Ishikawa (cell line): ENCODE results near the gene CFAP97.

Source experiments
- CEBPB ChIP-seq: IDR thresholded peaks from 2 replicates; pipeline ENCODE4 v1.6.1; 2012
- CREB1 ChIP-seq: IDR thresholded peaks from 2 replicates; pipeline ENCODE4 v1.6.1; 2012; ENCODE audit warnings: low read depth
- EGR1 ChIP-seq: IDR thresholded peaks from 2 replicates; pipeline ENCODE4 v1.6.1; 2012
- EP300 ChIP-seq: IDR thresholded peaks from 2 replicates; pipeline ENCODE4 v1.6.1; 2012; ENCODE audit warnings: borderline replicate concordance
- FOXM1 ChIP-seq: IDR thresholded peaks from 2 replicates; pipeline ENCODE4 v1.6.1; 2012; ENCODE audit warnings: low read depth, borderline replicate concordance
- NFIC ChIP-seq: IDR thresholded peaks from 2 replicates; pipeline ENCODE4 v1.6.1; 2012
- RAD21 ChIP-seq: IDR thresholded peaks from 2 replicates; pipeline ENCODE4 v1.6.1; 2012; ENCODE audit warnings: low read depth
- TAF1 ChIP-seq: IDR thresholded peaks from 2 replicates; pipeline ENCODE4 v1.6.1; 2012; ENCODE audit warnings: low read depth, mild to moderate bottlenecking
- TCF12 ChIP-seq: IDR thresholded peaks from 2 replicates; pipeline ENCODE4 v1.6.1; 2012; ENCODE audit warnings: low read depth
- TEAD4 ChIP-seq: IDR thresholded peaks from 2 replicates; pipeline ENCODE4 v1.6.1; 2012
- YY1 ChIP-seq: IDR thresholded peaks from 2 replicates; pipeline ENCODE4 v1.6.1; 2012; ENCODE audit warnings: low read depth
- ZBTB7A ChIP-seq: IDR thresholded peaks from 2 replicates; pipeline ENCODE4 v1.6.1; 2012; ENCODE audit warnings: low read depth
- TF ChIP-seq, protein P1 (sequence below): IDR thresholded peaks from 2 replicates; pipeline ENCODE4 v1.6.1; 2012
- TF ChIP-seq, protein P2 (sequence below): IDR thresholded peaks from 2 replicates; pipeline ENCODE4 v1.6.1; 2012
- TF ChIP-seq, protein P3 (sequence below): IDR thresholded peaks from 2 replicates; pipeline ENCODE4 v1.6.1; 2012; ENCODE audit warnings: low read depth, mild to moderate bottlenecking

Gene CFAP97

DNA sequence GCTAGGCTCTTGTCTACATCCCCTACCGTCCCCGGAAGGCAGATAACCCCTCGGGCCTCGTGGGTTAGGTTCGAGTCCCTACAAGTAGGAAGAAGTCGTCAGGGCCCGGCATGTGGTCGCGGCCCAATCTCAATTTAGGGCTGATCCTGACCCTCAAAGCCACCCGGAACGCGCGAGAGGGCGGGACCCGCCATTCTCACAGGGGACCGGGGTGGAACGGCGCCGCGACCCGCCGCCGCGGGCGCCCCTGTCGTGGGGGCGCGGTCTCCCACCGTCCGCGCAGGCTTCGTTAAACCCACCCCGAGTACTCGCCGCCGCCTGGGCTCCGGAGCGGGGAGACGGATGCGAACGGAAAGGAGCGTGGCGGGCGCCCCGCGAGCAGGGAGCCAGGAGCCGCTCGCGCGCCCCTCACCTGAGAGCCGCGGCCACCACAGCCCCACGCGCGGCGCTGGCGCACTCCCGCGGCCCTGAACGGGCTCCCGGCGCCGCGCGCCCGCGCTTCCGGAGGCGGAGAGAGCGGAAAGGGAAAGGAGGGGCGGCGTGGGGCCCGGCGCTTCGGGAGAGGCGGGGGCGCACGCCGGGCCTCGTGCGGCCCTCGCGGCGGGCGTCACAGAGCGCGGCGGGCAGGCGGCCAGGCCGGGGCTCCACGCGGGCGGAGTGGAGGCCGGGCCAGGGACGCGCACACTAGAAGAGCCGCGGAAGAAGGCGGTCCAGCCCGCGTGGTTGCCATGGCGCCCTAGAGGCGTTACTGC is at the start of gene CFAP97:
TSS of gene CFAP97 (minus strand) at position 515 of the 752 bp plus-strand sequence. CDS start 12,804 bp downstream, outside the sequence.
- TF ChIP-seq EP300 (peak; percentile 27; the same call in 1 of the 2 replicates), YY1 (0 out of 2 replicates have a peak, but pooled peaks have one; percentile 38), ZBTB7A (peak; percentile 42; the same call in 1 of the 2 replicates), TCF12 (peak; percentile 12; the same call in 1 of the 2 replicates), CEBPB (no peak), TAF1 (peak; percentile 32; the same call in 1 of the 2 replicates), EGR1 (peak; percentile 34; the same call in 1 of the 2 replicates), FOXM1 (no peak), NFIC (peak; percentile 39)
- TF ChIP-seq, protein P1, sequence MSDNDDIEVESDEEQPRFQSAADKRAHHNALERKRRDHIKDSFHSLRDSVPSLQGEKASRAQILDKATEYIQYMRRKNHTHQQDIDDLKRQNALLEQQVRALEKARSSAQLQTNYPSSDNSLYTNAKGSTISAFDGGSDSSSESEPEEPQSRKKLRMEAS = peak; percentile 70
- TF ChIP-seq, protein P2, sequence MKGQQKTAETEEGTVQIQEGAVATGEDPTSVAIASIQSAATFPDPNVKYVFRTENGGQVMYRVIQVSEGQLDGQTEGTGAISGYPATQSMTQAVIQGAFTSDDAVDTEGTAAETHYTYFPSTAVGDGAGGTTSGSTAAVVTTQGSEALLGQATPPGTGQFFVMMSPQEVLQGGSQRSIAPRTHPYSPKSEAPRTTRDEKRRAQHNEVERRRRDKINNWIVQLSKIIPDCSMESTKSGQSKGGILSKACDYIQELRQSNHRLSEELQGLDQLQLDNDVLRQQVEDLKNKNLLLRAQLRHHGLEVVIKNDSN = no peak

DNA sequence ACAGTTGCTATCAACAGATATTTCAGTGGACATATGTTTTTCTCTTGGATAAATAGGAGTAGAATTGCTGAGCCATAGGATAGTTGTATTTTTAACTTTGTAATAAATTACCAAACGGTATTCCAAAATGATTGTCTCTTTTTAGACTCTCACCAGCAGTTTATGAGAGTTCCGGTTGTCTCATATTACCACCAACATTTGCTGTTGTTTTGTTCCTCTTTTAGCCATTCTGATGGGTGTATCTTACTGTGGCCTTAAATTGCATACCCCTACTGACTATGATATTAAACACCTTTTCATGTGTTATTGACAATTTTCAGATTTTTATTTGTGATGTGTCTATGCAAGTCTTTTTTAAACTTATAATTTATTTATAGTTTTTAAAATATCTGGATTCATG is 45.3 kb upstream of the CFAP97 start:
- TF ChIP-seq, protein P3, sequence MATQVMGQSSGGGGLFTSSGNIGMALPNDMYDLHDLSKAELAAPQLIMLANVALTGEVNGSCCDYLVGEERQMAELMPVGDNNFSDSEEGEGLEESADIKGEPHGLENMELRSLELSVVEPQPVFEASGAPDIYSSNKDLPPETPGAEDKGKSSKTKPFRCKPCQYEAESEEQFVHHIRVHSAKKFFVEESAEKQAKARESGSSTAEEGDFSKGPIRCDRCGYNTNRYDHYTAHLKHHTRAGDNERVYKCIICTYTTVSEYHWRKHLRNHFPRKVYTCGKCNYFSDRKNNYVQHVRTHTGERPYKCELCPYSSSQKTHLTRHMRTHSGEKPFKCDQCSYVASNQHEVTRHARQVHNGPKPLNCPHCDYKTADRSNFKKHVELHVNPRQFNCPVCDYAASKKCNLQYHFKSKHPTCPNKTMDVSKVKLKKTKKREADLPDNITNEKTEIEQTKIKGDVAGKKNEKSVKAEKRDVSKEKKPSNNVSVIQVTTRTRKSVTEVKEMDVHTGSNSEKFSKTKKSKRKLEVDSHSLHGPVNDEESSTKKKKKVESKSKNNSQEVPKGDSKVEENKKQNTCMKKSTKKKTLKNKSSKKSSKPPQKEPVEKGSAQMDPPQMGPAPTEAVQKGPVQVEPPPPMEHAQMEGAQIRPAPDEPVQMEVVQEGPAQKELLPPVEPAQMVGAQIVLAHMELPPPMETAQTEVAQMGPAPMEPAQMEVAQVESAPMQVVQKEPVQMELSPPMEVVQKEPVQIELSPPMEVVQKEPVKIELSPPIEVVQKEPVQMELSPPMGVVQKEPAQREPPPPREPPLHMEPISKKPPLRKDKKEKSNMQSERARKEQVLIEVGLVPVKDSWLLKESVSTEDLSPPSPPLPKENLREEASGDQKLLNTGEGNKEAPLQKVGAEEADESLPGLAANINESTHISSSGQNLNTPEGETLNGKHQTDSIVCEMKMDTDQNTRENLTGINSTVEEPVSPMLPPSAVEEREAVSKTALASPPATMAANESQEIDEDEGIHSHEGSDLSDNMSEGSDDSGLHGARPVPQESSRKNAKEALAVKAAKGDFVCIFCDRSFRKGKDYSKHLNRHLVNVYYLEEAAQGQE = no peak

DNA sequence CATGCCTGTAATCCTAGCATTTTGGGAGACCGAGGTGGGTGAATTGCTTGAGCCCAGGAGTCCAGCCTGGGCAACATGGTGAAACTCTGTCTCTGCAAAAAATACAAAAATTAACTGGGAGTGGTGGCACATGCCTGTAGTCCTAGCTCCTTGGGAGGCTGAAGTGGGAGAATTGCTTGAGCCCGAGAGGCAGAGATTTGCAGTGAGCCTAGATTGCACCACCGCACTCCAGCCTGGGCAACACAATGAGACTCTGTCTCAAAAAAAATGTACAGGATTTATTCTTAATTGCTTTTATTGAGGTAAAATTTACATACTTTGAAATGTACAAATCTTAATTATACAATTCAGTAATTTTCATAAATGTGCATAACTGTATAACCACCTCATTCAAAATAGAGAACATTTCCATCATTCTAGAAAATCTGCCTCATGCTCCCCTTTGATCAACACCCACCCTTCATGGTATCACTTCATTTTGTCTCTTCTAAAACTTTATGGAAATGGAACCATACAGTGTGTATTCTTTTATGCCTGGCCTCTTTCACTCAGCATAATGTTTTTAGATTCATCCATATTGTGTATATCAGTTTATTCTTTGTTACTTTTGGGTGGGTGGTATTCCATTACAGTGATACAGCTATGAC is 44.7 kb upstream of the CFAP97 start:
- no peak for TF ChIP-seq ZBTB7A
- TF ChIP-seq TAF1 = no peak
- TF ChIP-seq RAD21 = no peak
- no peak for TF ChIP-seq CEBPB
- no peak for TF ChIP-seq TEAD4
- TF ChIP-seq, protein P3 = no peak

DNA sequence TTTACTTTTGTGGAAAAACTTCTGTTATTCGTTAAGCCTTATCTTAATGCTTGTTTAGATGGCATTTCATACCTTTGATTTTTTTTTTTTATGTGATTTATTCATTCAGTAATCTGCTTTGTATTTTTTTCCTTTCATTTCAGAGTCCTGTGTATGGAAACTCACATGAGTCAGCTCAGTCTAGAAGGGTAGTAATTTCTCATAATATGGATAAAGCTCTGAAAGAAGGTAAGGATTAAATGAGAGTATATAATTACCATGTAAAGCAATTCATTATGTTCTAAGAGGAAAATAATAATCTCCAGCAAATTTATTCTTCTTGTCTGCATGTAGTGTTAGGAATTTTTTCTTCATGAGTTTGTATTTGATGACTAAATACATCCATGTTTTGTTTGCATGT is 43.4 kb upstream of the CFAP97 start:
- no peak for TF ChIP-seq NFIC
- TF ChIP-seq EGR1 = no peak
- no peak for TF ChIP-seq EP300
- TF ChIP-seq CREB1 = no peak
- no peak for TF ChIP-seq YY1
- no peak for TF ChIP-seq CEBPB
- no peak for TF ChIP-seq TEAD4
- no peak for TF ChIP-seq TAF1
- TF ChIP-seq TCF12 = no peak
- no peak for TF ChIP-seq ZBTB7A
- no peak for TF ChIP-seq RAD21
- no peak for TF ChIP-seq FOXM1
- TF ChIP-seq, protein P2 = no peak
- TF ChIP-seq, protein P1 = no peak
- TF ChIP-seq, protein P3 = no peak

DNA sequence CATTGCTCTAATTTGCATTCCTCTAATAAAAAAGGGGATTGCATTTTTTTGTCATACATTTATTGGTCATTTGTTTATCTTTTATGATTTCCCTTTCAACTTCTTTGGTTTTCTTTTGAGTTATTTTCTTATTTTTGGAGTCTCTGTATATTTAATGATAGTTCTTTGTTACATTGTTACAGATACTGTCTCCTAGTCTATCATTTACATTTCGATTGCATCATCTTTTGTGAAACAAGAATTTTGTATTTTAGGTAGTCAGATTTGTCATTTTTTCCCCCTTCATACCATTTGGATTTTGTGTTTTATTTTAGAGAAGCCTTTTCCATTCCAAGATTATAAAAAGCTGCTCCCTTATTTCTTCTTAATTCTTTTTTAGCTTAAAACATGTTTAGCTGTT is 42.7 kb upstream of the CFAP97 start:
- TF ChIP-seq YY1 (no peak), NFIC (no peak), CEBPB (peak; percentile 34; the same call in 1 of the 2 replicates), ZBTB7A (no peak)
- TF ChIP-seq, protein P1 = no peak
